Stomach (tissue), 9 donors: ENCODE data around the gene ACTA2. TPM values are rescaled to one million over a fixed set of nuclear protein-coding genes. Genes with fewer than 3 reads are reported as not detected.

Experiments used
- DNase-seq, 2 donors: peaks; one replicate each; pipeline versions ENCODE4 v3.0.0 to v3.0.0-alpha.2; 2013 to 2019
- H3K27ac ChIP-seq, 5 donors: fragments of 200-600 bp in 4 of 5; sonication (generic) in 4 of 5; one replicate each; pipeline ENCODE4 v1.5.1; 2013 to 2019; ENCODE audit warnings: mild to moderate bottlenecking in 1 of 5, moderate library complexity in 1 of 5
- H3K27me3 ChIP-seq, 3 donors: fragments of 200-600 bp; sonication (generic); one replicate each; pipeline ENCODE4 v1.5.1; 2017 to 2019; ENCODE audit warnings: mixed run types in 1 of 3
- H3K36me3 ChIP-seq, 4 donors: fragments of 200-600 bp; sonication (generic); 1 replicate in 3 of 4; 2 replicates in 1 of 4; pipeline ENCODE4 v1.5.1; 2016 to 2019
- H3K4me1 ChIP-seq, 4 donors: fragments of 200-600 bp; sonication (generic); one replicate each; pipeline ENCODE4 v1.5.1; 2016 to 2019
- H3K4me3 ChIP-seq, 4 donors: fragments of 200-600 bp; sonication (generic) in 3 of 4; one replicate each; pipeline ENCODE4 v1.5.1; 2016 to 2019; ENCODE audit warnings: mild to moderate bottlenecking in 1 of 4
- H3K9me3 ChIP-seq, 4 donors: fragments of 200-600 bp; sonication (generic); one replicate each; pipeline ENCODE4 v1.5.1; 2016 to 2019
- CTCF ChIP-seq, 7 experiments: fragments of 450-650 bp in 4 of 7; fragments of 200-600 bp in 3 of 7; sonication (generic) in 3 of 7; IDR thresholded peaks; one replicate each; pipeline ENCODE4 v1.5.1; 2016 to 2019; ENCODE audit warnings: antibody characterized with exemption in 7 of 7, control low read depth in 2 of 7, mild to moderate bottlenecking in 1 of 7
- EP300 ChIP-seq: sonication (generic); formaldehyde crosslinking; IDR thresholded peaks from one replicate; pipeline ENCODE4 v1.6.1; 2017; ENCODE audit warnings: antibody characterized with exemption
- POLR2A ChIP-seq, 4 donors: fragments of 450-650 bp; IDR thresholded peaks; one replicate each; pipeline ENCODE4 v1.6.1; 2016; ENCODE audit warnings: antibody characterized with exemption in 4 of 4, control low read depth in 2 of 4, mild to moderate bottlenecking in 1 of 4, moderate library complexity in 1 of 4
- POLR2AphosphoS5 ChIP-seq, 3 donors: sonication (generic); formaldehyde crosslinking; IDR thresholded peaks; one replicate each; pipeline ENCODE4 v1.6.1; 2016; ENCODE audit warnings: antibody characterized with exemption in 3 of 3
- WGBS, 5 donors: extraction: QIAGEN DNeasy Blood & Tissue Kit in 3 of 5; methylation state at CpG; one replicate each; pipeline versions ENCODE4 v1.1.5 to v1.1.7; 2013 to 2018; 5-methylcytosine and 5-hydroxymethylcytosine counted together
- intact Hi-C: fragments of 100-400 bp; cut with DNase I; formaldehyde crosslinking; loops from one replicate; pipeline ENCODE4 v1.15.1; 2023; ENCODE audit warnings: low total_unique reads
- polyA plus RNA-seq, 3 donors: library from polyadenylated mRNA; stranded (reverse); fragments of 200-250 nt; gene quantifications; one replicate each; pipeline ENCODE4 v1.2.3, GENCODE V29; 2013
- total RNA-seq, 5 donors: library from RNA; depleted of rRNA; stranded (reverse); fragments of >200 nt; gene quantifications; one replicate each; pipeline versions ENCODE4 v1.1.0 to v1.2.3, GENCODE V29; 2014 to 2016
- donor health status: healthy with polysubstance abuse.
- donor health status: Bipolar disorder and iron deficiency.
- donor health status: healthy.

ACTA2 gene
- total and polyA plus RNA-seq, 8 donors, result 233 to 3,169 (median 999) TPM

GRCh38 chr10:88994019-88994418, 41.4 kb upstream of the ACTA2 start:
- TF ChIP-seq POLR2A (IDR thresholded peaks at IDR 0.05) (no peak), POLR2AphosphoS5 (IDR thresholded peaks at IDR 0.05) (no peak), CTCF (IDR thresholded peaks at IDR 0.05) (no peak), EP300 (no peak)
- Histone ChIP-seq H3K27ac (peak overlapping the region in 3 of 5 donors; percentile 2 to 99 (median 48)), H3K36me3 (no peaks in the 10 kb centered on the region), H3K9me3 (no peaks in the 10 kb centered on the region), H3K4me1 (peaks cover 9 to 64% (median 31%) of the 10 kb centered on the region in 4 donors), H3K4me3 (peak overlapping the region in 1 of 4 donors; percentile 90), H3K27me3 (no peaks in the 10 kb centered on the region)
- intact Hi-C loops, result no loop called here
- 45 to 73% (median 56%) methylated on average over 1 of the region's 1 CpG for WGBS, 5 donors
- DNase-seq, result no peak

GRCh38 chr10:88992921-88993524, 40.5 kb upstream of the ACTA2 start:
- WGBS, 5 donors, result 40 to 68% (median 56%) methylated on average over 3 of the region's 3 CpGs
- H3K27ac ChIP-seq, result peak overlapping the region in 4 of 5 donors; percentile 48 to 99 (median 94)
- TF ChIP-seq POLR2AphosphoS5 (IDR thresholded peaks at IDR 0.05) (no peak), EP300 (no peak), CTCF (IDR thresholded peaks at IDR 0.05) (no peak), POLR2A (IDR thresholded peaks at IDR 0.05) (no peak)
- H3K27me3 ChIP-seq, result no peaks in the 10 kb centered on the region
- DNase-seq, result peak in 1 of 2 donors; percentile 60
- peak overlapping the region; percentile 17 to 96 (median 84) for H3K4me3 ChIP-seq
- no peaks in the 10 kb centered on the region for H3K36me3 ChIP-seq
- intact Hi-C loops, result no loop called here
- H3K9me3 ChIP-seq, result no peaks in the 10 kb centered on the region
- H3K4me1 ChIP-seq, result peaks cover 9 to 71% (median 33%) of the 10 kb centered on the region in 4 donors

GRCh38 chr10:88991899-88992320, 39.3 kb upstream of the ACTA2 start:
- Histone ChIP-seq H3K27ac (peak overlapping the region; percentile 77 to 99 (median 97)), H3K4me3 (peak overlapping the region; percentile 78 to 96 (median 88)), H3K4me1 (peaks cover 9 to 76% (median 40%) of the 10 kb centered on the region in 4 donors), H3K36me3 (no peaks in the 10 kb centered on the region), H3K9me3 (no peaks in the 10 kb centered on the region), H3K27me3 (no peaks in the 10 kb centered on the region)
- DNase-seq, result no peak
- intact Hi-C loops, result no loop called here
- WGBS, 5 donors, result 9 to 14% (median 10%) methylated on average over 6 of the region's 6 CpGs
- TF ChIP-seq POLR2AphosphoS5 (IDR thresholded peaks at IDR 0.05) (no peak), CTCF (IDR thresholded peaks at IDR 0.05) (no peak), POLR2A (IDR thresholded peaks at IDR 0.05) (no peak), EP300 (no peak)

- intact Hi-C loops, result no loop called here
- H3K27ac ChIP-seq, result peak overlapping the region; percentile 77 to 99 (median 97)
- peaks cover 9 to 77% (median 45%) of the 10 kb centered on the region in 4 donors for H3K4me1 ChIP-seq
- H3K9me3 ChIP-seq, result no peaks in the 10 kb centered on the region
- H3K4me3 ChIP-seq, result peak overlapping the region; percentile 78 to 96 (median 88)
- no peaks in the 10 kb centered on the region for H3K27me3 ChIP-seq
- no peaks in the 10 kb centered on the region for H3K36me3 ChIP-seq
- DNase-seq, result peak; percentile 55 to 87
- 0 to 1% (median 0%) methylated on average over 24 to 38 of the region's 38 CpGs for WGBS, 5 donors
- TF ChIP-seq CTCF (IDR thresholded peaks at IDR 0.05) (no peak), POLR2AphosphoS5 (IDR thresholded peaks at IDR 0.05) (peak; percentile 47 to 72 (median 70))
Observed at GRCh38 chr10:88991161-88991898, 38.8 kb upstream of the ACTA2 start.
